IPS-15b (cell line): ENCODE results near the gene GBE1.

Source experiments
- H3K27me3 ChIP-seq: one replicate; pipeline ENCODE4 v1.6.1; 2013; ENCODE audit warnings: low read length; ENCODE audit not compliant: control insufficient read depth, insufficient read depth
- H3K36me3 ChIP-seq: one replicate; pipeline ENCODE4 v1.6.1; 2013; ENCODE audit warnings: low read length; ENCODE audit not compliant: control insufficient read depth, insufficient read depth
- H3K4me1 ChIP-seq: one replicate; pipeline ENCODE4 v1.6.1; 2013; ENCODE audit warnings: mild to moderate bottlenecking, low read length; ENCODE audit not compliant: control insufficient read depth, insufficient read depth
- H3K4me3 ChIP-seq: one replicate; pipeline ENCODE4 v1.5.1; 2013; ENCODE audit warnings: low read depth, low read length
- H3K9ac ChIP-seq: one replicate; pipeline ENCODE4 v1.6.1; 2013; ENCODE audit warnings: low read depth, mild to moderate bottlenecking, low read length
- H3K9me3 ChIP-seq: one replicate; pipeline ENCODE4 v1.6.1; 2013; ENCODE audit warnings: mild to moderate bottlenecking, low read length; ENCODE audit not compliant: control insufficient read depth, insufficient read depth

The GBE1 gene

DNA sequence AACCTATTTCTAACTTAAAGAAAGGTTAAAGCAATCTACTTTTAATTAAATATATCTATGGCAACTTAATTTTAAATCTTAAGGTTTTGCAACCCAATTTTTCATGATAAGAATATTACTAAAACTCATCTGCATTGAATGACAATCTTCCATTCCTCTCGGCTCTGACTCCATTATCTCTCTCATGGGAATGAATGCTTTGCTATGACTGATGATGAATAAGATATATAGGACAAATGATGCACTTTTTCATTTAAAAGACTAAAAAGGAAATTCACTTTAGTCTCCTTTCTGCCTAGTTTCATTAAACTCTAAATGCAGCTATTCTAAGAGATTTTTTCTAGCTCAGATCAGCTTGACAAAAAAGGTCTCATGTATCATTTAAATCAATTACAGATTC lies 68.7 kb downstream of the GBE1 start:
- no peaks in the 10 kb centered on the region for H3K4me1 ChIP-seq
- no peak overlapping the region for H3K4me3 ChIP-seq
- no peaks in the 10 kb centered on the region for H3K27me3 ChIP-seq
- no peak overlapping the region for H3K9ac ChIP-seq
- H3K9me3 ChIP-seq, result no peaks in the 10 kb centered on the region
- H3K36me3 ChIP-seq, result no peaks in the 10 kb centered on the region

DNA sequence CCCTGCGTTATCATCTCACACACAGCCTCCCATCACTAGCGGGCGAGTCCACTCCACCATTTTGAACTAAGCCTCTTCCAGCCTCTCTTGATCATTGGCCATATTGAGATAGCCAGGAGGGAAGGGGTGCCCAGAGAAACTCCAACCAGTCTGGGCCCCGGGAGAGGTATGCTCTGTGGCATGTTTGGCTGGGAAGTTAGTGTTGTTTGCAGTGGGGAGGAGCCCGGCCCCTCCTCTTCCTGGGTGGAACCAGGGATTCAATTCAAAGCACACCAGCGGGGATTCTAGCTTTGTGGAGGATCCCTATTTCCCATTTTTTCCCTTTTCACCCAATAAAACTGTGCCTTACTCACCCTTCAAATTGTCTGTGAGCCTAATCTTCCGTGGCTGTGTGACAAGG lies 71.8 kb downstream of the GBE1 start:
- no peak overlapping the region for H3K9ac ChIP-seq
- no peaks in the 10 kb centered on the region for H3K4me1 ChIP-seq
- H3K4me3 ChIP-seq, result no peak overlapping the region
- H3K36me3 ChIP-seq, result no peaks in the 10 kb centered on the region
- H3K9me3 ChIP-seq, result no peaks in the 10 kb centered on the region
- no peaks in the 10 kb centered on the region for H3K27me3 ChIP-seq

DNA sequence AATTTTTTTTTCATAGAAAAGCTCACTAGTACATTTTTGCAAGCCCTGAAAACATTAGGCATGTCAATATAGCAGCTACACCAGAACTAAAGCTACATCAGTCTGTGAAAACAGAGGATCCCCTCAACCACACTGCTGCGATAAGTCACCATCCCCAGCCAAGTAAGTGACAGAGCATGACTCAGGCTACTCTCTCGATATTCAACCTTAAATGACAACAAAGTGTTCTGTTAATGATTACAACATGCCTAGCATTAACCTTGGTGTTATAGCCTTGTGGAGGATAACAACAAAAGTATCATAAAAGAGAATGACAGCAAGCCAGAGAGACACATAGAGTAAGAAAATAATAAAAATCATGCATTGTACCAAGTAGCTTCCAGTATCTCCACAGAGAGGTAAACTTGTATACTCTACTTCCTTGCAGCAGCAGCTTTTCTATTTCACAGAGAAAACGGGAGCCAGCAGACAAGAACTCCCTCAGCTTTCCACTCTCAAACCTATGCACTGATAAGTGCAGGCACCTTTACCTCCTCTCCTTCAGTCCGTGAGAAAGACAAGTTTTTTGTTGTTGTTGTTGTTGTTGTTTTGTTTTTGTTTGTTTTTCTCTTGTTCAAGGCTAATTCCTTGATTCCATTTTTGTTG lies 76.6 kb downstream of the GBE1 start:
- Histone ChIP-seq H3K36me3 (no peaks in the 10 kb centered on the region), H3K27me3 (no peaks in the 10 kb centered on the region), H3K9ac (no peak overlapping the region), H3K4me1 (no peaks in the 10 kb centered on the region), H3K4me3 (no peak overlapping the region), H3K9me3 (no peaks in the 10 kb centered on the region)

DNA sequence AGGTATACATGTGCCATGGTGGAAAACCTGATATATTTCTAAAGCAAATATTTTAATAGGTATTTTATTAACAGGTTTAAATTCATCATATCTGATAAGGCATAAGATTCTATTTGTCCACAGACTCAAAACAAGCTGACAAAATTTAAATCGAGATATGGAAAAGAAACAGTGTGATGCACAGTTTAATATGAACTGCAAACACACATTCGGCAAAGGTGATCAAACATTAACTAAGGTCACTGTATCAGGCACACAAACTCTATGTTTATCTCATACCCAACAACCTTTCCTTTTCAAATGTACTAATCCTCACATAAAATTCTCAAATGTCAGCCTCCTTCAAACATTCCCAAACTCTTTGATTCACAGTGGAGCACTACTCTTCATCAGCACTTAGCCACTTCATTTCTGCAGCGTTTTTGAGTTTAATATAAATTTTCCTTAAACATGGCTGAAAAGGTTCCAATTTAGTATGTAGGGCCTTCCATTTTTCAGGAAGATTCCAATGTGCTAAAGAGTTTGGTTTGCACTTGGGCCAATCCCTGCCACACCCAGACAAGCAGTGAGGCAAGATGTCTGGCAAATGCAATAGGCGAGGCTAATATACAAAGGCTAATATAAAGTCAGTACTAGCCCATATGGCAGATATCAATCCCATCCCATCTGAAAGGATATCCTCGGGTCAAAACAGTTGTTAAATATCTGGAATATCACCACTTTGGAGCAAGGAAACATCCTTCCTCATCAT lies 84.6 kb downstream of the GBE1 start:
- H3K4me3 ChIP-seq, result no peak overlapping the region
- peaks cover 3% of the 10 kb centered on the region for H3K4me1 ChIP-seq
- H3K36me3 ChIP-seq, result no peaks in the 10 kb centered on the region
- H3K9ac ChIP-seq, result no peak overlapping the region
- H3K27me3 ChIP-seq, result no peaks in the 10 kb centered on the region
- H3K9me3 ChIP-seq, result no peaks in the 10 kb centered on the region

DNA sequence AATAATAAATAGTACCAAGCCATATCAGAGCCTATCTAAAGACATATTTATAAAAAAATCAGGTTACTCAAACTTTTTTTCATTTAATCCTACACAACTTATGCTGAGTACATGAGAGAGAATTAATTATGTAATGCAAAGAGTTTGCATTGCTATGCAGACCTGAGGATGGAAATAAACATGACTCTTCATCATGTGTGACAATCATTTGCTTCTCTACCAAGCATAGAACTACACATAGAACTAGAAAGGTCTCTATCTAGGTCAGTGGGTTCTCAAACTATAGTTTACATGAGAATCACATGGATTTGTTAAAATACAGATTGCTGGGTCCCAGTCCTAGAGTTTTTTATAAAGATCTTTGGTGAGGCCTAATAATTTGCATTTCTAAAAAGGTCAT lies 86.8 kb downstream of the GBE1 start:
- Histone ChIP-seq H3K27me3 (no peaks in the 10 kb centered on the region), H3K4me1 (peaks cover 3% of the 10 kb centered on the region), H3K9ac (no peak overlapping the region), H3K9me3 (no peaks in the 10 kb centered on the region), H3K4me3 (no peak overlapping the region), H3K36me3 (no peaks in the 10 kb centered on the region)

DNA sequence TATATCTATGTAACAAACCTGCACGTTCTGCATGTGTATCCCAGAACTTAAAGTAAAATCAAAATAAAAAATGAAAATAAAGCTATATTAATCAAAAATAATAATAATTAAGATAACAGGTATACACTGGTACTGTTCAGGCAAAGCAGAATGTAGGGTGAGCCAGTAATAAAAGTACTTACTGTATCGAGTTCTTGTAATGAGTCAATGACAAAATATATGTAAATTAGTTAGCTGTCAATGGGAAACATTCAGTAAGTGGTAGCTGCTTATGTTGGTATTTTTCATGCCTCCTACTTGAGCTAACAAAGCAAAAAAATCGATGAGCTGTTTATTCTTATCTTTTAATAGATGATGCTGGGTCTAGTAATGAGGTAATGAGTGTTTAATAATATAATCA lies 93.2 kb downstream of the GBE1 start:
- H3K4me3 ChIP-seq, result no peak overlapping the region
- no peaks in the 10 kb centered on the region for H3K9me3 ChIP-seq
- H3K36me3 ChIP-seq, result no peaks in the 10 kb centered on the region
- no peak overlapping the region for H3K9ac ChIP-seq
- no peaks in the 10 kb centered on the region for H3K4me1 ChIP-seq
- no peaks in the 10 kb centered on the region for H3K27me3 ChIP-seq

DNA sequence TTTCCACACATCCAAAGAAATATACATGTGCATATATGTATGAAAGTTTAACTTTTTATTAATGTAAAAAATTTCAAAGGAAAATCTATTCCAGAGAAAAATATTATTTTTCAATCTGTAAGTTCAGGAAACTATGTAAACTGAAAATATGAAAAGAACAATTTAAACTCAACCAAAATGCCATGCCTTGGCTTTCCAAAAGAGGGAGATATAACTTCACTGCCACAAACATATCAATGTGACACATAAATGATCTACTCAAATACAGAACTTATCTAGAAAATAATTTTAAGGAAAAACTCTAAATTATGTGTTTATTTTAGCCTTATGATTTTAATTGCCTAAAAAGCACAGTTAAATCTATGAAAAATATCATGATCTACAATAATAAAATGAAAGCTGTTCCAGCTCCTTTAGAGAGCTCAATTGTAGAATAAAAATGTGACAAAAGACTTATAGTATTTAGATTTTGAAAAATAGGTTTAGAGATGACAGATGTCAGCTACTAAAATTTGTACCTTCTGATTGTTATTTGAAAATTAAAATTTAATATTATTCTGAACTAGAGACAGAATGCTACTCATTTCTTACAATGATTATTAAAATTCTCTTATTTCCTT lies 94.8 kb downstream of the GBE1 start:
- Histone ChIP-seq H3K9ac (no peak overlapping the region), H3K27me3 (no peaks in the 10 kb centered on the region), H3K9me3 (no peaks in the 10 kb centered on the region), H3K4me1 (no peaks in the 10 kb centered on the region), H3K36me3 (no peaks in the 10 kb centered on the region), H3K4me3 (no peak overlapping the region)

DNA sequence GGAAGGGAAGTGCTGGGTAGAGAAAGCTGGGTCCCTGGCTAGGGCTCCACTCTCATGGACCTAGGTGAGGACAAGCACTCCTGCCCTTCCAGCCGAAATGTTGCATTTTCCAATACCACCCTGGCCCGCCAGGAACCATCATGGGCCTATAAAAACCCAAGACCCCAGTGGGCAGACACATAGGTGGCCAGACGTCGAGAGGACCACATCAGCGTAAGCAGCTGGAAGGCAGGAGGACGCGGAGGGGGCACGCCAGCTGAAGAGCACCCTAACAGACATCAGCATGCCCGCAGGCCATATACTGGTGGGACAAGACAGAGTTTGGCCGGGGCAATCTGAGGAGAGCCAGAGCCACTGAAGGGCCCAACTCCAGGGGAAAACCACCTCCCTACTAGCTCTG lies 98.3 kb downstream of the GBE1 start:
- Histone ChIP-seq H3K27me3 (no peaks in the 10 kb centered on the region), H3K36me3 (no peaks in the 10 kb centered on the region), H3K4me3 (no peak overlapping the region), H3K9ac (no peak overlapping the region), H3K9me3 (no peaks in the 10 kb centered on the region), H3K4me1 (no peaks in the 10 kb centered on the region)

DNA sequence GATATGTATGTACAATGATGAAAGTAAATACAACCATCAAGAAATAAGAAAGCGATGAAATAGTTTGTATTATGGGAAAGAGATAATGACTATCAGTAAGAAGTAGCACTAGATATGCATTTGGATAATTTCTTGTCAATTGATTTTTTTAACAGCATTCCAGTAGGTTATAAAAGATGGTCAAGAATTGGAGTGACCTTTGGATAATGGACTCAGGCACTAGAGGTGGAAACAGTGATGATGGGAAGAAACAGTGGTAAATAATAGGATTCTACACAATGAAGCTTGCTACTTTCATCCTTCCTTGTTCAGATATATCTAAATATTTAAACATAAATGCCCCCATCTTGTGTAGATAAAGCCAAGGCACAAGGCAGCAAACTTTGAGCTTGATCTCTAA lies 101.4 kb downstream of the GBE1 start:
- Histone ChIP-seq H3K9me3 (no peaks in the 10 kb centered on the region), H3K4me1 (no peaks in the 10 kb centered on the region), H3K36me3 (no peaks in the 10 kb centered on the region), H3K4me3 (no peak overlapping the region), H3K27me3 (no peaks in the 10 kb centered on the region), H3K9ac (no peak overlapping the region)

DNA sequence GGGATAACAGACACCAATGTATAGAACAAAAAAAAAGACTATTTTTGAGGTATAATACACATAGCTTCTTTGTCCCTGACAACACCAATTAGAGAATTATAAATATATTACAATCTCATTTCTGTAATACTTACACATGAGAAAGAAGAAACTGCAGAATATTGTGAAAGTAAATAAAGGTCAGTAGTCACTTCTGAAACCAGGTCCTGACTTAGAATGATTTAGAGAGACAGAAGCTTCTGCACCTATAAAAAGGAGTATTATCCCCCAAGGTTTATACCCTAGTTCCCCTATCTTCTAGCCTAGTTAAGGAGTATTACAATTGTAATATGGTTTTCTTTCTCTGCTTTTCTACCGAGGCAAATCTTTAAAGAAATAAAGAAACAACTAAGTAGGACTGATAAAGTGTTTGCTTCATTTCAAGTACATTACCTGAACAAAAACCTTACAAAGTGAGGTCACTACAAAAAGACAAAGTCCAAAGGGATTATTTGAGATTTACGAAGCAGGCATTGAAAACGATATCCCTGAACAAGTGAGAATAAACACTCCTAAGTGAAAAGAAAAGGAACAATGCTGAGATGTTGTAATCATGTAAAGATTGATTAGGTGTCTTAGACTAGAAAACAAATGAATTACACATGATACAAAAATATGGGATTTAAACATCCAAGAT lies 103.0 kb downstream of the GBE1 start:
- Histone ChIP-seq H3K9me3 (no peaks in the 10 kb centered on the region), H3K27me3 (no peaks in the 10 kb centered on the region), H3K4me1 (no peaks in the 10 kb centered on the region), H3K9ac (no peak overlapping the region), H3K36me3 (no peaks in the 10 kb centered on the region), H3K4me3 (no peak overlapping the region)

DNA sequence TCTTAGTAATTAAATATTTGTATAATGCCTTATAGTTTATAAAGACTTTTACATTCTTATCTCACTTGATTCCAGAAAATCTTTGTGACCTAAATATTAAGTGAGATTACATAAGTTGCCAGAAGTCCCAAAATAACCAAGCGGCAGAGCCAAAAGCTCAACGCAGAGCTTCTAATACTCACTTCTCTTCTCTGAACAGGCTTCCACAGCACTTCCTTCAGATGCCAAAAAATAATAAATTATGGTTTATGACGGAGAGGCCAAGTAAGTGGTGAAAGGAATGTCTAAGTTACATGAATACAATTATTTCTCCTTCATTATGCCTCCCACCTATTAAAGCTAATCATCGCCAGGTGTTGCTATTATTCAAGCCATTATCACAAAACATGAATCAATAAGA lies 110.3 kb downstream of the GBE1 start:
- H3K36me3 ChIP-seq, result no peaks in the 10 kb centered on the region
- H3K4me3 ChIP-seq, result no peak overlapping the region
- H3K9ac ChIP-seq, result no peak overlapping the region
- no peaks in the 10 kb centered on the region for H3K27me3 ChIP-seq
- H3K4me1 ChIP-seq, result no peaks in the 10 kb centered on the region
- H3K9me3 ChIP-seq, result no peaks in the 10 kb centered on the region

DNA sequence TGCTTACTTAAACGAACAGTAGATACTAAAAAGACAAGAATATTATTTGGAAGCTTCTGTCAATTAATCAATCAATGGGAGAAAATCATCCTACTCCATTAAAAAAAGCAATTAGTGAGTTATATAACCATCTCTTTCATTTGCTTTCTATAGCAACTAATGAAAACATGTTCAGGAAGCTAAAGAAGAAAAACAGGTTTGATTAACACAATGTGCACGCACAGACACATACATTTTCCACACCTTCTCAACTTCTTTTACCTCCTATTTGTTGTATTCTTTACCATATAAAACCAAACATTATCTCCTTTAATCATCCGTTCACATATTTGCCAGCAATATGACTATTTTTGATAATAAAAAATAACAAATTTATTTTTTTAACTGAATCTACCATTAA lies 111.3 kb downstream of the GBE1 start:
- H3K27me3 ChIP-seq, result no peaks in the 10 kb centered on the region
- H3K9ac ChIP-seq, result no peak overlapping the region
- no peak overlapping the region for H3K4me3 ChIP-seq
- H3K4me1 ChIP-seq, result no peaks in the 10 kb centered on the region
- H3K36me3 ChIP-seq, result no peaks in the 10 kb centered on the region
- no peaks in the 10 kb centered on the region for H3K9me3 ChIP-seq
